ENCODE data around the gene STPG2.
A peak's percentile ranks its signal among the peaks of the same experiment; 100 is the strongest.

The STPG2 gene

DNA sequence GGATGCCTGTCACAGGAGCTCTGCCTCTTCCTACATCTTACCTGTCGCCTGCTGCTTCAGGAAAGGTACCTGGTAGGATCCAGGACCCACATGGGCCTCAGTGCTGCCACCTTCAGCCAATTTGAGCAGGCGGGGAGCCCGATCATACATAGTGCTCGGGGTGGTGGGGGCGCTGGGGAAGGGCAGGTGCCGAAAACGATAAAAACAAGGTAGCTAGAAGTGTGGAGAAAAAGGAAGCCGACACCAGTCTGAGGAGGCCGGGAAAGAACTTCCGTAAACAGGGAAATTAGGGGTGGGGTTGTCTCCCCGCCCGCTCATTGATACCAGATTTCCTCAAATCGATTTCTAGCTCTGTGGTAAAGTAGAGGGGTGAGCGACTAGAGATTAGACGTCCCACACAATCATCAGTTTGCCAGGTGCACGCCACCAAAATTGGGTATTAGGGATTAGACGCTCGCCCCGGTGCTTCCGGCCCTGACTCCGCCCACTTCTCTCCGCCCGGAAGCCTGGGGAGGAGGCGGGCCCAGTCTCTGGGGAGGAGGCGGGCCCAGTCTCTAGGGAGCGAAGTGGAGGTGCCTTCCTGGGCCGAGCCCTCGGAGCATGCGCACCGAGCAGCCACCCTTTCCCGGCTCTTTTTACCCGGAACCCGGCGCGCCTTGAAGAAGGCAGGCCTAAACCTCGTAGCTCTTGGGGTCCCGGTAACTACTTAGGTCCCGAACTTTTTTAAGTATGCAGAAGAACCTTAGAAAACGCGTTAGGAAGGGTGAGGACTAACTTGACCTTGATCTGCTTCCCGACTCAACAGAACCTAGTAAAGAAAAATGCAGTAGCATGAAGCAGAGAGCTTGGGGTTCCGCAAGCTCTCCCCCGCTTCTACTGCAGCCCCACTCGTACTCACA lies at the start of gene STPG2:
TSS of gene STPG2 (minus strand) at position 476 of the 899 bp plus-strand sequence.
- peak; percentile 56 for DNase-seq

DNA sequence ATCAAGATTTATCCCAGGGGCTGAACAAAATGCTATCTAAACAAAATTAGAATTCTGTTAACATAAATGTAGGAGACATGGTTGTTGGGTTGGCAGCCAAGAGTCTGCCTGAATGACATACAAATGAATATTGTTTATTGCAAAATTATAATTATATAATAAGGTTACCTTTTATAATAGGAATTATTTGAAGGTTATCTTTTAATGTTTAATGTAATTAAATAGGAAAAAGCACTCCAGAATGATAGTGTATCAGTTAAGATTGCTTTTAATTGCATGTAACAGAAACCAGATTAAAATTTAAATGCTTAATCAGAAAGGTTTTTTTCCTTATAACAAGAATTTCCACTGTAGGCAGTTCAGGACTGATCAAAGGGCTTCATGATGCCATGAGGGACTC lies 42.0 kb upstream of the STPG2 start:
- DNase-seq: no peak

DNA sequence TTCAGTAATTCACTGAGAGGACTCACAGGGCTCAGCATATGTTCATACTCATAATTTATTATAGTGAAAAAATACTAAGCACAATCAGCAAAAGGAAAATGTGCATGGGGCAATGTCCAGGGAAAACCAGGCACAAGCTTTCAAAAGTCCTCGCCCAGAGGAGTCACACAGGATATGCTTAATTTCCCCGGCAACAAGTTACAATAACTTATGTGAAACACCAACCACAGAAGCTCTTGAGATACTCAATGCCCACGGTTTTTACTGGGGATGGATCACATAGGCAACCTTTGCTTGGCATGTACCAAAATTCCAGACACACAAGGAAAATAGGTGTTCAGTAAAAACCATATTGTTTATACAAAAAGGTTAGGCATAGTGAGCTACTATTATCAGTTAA lies 38.5 kb upstream of the STPG2 start:
- DNase-seq: no peak

DNA sequence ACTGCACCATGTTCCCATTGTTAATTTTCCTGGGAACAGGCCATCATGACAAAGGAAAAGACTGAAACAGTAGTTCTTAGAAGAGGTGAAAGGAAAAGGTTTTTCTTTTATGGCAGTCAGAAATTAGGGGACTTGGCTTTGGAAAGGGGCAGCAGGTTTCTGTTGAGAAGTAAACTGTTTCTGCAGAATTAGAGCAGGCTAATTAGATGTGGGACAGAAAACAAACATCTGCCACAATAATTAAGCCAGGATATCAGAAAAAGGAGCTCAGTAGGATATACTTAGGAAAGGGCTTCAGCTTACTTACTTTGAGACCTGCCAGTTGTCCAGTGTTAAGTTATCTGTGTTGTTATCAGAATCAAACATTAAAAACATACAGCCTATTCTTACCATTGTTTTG lies 36.7 kb upstream of the STPG2 start:
- DNase-seq: no peak

DNA sequence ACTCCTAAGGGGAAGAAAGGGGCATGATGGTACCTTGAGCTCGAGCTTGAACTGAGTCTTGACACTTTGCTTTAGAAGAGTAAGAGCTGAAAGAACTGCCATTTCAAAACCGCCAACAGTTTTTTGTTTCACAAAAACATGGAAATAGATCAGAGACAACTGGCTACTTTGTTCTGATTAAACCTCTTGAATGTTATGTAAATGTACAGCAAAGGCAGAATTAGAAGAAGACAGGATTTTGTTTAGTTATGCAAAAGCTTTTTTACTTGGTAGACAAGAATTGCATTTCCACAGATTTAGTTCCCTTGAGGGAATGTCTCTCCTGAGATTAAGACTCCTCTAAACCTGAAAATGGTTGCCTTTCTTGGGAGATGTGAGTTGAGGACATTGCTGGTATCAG lies 33.3 kb upstream of the STPG2 start:
- DNase-seq: no peak

DNA sequence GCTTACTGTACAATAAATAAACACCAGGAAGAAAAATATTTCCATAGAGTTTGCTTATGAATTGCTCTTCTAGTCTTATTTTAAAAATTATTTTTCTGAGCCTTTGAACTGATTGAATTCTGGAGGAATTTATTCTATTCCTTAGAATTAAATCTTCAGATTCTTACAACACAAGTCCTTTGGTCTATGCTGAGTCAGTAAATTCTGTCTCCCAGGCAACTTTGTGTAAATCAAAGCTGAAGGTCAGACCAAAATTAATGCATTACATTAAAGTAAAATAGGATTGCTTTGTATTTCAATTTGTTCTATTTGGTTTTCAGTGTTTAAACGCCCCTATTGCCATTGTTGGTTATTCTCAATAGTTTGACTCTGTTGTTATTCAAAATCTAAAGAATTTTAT lies 26.8 kb upstream of the STPG2 start:
- DNase-seq: no peak

DNA sequence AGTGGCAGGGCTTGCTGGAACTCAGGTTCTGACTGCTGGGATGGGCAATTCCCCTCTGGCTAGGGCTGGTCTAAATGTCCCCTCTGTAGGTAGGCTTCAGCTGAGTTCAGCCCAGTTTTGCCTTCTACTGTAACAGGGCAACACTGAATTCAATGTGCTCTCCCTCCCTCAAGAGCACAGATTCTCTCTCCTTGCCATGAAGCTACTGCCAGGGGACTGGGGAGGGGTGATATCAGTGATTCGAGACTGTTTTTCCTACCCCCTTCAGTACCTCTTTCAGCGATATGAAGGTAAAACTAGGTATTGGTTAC lies 23.4 kb upstream of the STPG2 start:
- DNase-seq: no peak

DNA sequence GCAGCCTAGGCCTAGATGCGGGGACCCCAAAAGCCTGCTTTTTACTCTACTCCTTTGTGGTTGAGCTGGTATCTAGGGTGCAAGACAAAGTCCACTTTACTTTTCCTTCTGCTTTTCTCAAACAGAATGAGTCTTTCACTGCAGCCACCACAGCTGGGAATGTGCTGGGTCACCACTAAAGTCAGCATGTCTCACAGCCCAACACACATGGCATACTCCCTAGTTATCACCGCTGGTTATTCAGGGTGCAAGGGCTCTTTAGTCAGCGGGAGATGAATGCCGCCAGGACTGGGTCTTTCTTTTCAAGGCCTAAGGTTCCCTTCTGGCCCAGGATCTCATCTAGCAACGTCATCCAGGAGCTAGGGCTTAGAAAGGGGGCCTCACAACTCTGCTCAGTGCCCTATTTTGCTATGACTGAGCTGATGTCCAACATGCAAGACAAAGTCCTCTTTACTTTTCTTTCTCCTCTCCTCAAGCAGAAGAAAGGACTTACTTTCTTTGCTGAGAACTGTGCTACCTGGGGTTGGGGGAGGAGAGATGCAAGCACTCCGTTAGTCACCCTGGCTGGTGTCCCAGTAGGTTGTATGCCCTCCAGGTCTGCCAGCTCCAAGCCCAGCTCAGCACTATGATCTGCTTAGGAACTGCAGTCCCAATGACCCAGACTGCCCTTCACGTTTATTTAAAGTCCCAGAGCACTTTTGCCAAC lies 22.9 kb upstream of the STPG2 start:
- DNase-seq: no peak

DNA sequence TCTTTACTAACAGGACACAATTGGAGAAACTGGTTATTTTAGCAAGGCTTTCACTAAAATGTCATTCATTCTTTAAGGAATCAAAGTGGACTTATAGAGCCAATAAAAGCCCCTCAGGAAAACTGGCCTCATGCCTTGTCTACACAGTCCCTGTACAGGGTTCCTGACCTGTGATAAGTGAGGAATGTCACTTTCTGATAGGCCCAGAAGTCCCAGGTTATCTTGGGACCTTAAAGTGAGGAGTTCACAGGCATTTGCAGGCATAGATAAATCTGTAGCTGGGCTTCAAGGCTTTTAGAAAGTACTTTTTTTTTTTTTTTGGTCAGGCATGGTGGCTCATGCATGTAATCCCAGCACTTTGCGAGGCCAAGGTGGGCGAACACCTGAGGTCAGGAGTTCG lies 19.4 kb upstream of the STPG2 start:
- DNase-seq: no peak

DNA sequence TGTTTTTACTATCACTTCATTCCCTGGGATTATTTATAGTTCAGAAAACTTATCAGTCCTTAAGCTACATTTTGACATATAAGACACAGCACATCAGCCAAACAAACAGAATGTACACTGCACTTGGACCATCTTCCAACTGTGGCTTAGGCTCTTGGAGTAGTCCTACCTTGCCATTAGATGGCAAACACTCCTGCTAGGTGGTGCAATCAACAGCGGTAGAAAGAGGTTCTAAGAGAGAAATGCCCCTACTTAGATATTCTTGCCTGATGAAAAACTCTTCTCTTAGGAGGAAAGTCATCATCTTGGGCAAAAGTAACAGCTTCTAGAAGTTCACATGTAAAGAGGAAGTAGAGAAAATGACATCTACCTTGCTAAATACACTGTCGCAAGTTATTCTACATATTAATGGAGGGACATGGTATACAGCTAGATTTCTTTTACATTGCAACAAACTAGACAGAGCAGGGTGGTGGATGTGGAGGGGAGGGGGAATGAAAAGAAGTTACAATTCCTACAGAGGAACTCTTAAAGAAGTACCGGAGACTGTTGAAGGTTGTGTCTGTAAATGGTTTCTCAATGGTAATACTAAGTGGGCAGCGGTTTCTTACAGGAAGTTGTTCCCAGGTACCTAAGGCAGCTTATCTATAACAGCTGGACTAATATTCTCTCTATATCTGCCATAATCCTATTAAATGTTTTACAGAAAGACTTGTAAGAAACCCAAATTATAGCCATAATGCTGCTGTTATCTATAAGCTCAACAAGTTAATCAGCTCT lies 8.1 kb upstream of the STPG2 start:
- no peak for DNase-seq

DNA sequence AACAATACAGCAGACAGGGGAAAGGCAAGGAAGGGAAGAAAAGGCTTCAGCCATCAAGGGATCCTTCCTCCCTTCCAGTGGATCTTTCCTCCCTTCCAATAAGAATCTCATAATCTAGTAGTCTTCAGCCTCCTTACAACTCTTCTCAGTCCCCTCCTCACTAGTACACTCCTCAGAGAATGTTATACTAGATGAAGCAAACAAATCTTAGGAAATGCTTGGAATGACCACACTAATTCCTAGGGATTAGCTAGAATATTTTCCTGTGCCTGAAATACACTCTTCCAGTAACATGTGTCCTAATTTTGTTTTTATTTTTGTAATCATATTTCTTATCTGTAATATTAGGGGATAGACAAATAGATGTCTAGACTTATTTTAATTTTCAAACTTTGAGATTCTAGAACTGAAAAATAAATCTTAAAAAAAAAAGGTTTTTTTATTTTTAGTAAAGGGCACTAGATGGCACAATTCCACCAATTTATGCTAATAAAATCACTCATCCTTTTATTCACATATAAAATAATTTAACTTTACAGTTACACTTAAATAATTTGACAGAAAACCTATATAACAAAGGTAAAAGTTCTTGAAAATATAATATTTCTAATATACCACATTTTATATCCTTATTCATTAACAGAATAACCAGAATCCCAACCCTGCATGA lies 7.0 kb upstream of the STPG2 start:
- DNase-seq: no peak

DNA sequence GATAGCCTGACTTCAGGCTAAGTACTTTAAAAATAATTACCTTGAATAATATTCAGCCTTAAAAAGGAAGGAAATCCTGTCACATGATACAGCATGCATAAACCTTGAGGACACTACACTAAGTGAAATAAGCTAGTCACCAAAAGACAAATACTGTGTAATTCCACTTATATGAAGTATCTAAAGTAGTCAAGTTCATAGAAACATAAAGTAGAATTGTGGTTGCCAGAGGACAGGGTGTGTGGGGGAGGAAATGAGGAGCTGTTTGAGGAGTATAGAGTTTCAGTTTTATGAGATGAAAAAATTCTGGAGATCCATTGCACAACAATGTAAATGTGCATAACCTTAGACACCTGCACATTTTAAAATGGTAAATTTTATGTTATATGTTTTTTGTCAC lies 5.6 kb upstream of the STPG2 start:
- no peak for DNase-seq

DNA sequence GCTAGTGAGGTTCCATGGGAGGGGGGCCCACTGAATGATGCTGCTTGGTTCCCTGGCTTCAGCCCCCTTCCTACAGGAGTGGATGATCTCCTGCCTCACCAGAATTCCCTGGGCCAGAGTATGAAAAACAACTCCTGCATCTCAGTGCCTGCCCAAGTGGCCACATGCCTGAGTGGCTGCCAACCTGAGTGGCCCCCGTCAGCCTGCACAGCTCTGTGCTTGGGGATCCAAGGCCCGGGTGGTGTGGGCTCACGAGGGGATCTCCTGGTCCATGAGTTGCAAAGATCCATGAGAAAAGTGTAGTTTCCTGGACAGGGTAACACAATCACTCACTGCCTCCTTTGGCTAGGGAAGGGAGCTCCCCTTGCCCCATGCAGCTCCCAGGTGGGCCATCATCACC lies 17.1 kb downstream of the STPG2 start:
- no peak for DNase-seq

DNA sequence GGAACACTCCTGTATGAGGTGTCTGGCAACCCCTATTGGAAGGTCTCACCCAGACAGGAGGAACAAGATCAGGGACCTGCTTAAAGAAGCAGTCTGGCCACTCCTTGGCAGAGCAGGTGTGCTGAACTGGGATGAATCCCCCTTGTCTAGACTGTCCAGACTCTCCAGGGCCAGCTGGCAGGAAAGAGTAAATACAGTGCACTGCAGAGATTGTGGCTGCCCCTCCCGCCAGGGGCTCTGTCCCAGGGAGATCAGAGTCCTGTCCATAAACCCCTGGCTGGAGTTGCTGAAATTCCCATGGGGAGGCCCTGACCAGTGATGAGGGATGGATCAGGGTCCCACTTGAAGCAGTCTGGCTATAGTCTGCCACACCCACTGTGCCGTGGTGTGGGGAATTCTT lies 17.7 kb downstream of the STPG2 start:
- no peak for DNase-seq

DNA sequence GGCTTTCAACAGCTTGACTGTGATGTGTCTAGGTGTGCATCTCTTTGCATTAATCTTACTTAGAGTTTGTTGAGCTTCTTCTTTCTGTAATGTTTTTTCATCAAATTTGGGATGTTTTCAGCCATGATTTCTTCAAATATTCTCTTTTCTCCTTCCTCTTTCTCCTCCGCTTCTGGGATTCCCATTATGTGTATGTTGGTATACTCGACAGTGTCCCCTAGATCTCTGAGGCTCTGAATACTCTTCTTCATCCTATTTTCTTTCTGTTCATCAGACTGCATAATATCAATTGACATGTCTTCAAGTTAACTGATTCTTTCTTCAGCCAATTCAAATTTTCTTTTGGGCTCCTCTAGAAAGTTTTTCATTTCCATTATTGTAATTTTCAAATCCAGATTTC lies 25.9 kb downstream of the STPG2 start:
- DNase-seq: no peak

DNA sequence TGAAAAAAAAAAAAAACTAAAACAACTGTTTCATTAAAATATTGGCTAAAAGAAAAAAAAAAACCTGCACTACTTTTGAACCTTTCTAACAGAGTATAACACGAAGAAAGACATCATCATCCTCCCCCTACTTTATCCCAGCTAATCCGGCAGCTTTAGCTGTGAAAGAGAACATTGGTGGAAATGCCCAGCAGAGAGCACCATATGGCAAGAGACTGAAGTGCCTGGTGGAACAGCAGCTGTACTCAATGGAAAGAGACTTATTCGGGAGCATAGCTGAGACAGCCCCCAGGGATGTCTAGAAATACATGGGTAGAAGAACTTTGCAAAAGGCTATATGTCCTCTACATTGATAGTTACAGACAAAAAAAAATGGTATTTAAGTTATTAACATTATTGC lies 30.3 kb downstream of the STPG2 start:
- no peak for DNase-seq

DNA sequence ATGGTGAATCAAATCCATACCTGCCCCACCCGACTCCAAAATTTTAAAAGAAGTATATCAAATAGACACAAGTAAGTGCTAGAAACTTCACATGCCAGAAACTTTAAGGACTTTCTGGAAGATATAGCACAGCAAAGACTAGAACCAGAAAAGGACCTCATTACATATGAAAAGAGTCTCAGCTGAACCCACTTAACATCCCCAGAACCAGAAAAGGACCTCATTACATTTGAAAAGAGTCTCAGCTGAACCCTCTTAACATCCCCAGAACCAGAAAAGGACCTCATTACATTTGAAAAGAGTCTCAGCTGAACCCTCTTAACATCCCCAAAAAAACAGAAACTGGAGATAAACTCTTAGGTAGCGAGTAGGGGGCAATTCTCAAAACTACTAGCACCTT lies 32.3 kb downstream of the STPG2 start:
- DNase-seq: no peak

DNA sequence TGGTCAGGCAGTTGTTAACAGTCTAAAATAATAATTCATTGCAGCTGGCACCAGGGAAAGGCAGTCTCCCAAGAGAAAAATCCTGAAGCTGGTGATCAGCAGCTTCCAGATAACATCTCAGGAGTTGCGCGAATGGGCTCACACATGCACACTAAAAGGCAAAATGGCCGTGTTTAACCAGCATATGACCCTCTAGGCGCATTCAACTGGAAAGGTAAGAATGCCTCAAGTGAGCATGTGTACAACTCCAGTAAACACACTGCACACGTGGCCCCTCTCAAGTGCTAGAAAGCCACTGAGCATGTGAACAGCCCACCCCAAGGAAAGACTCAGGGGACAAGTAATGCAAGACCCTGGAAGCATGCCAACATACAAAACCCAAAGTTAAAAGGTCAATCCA lies 33.1 kb downstream of the STPG2 start:
- DNase-seq: no peak

DNA sequence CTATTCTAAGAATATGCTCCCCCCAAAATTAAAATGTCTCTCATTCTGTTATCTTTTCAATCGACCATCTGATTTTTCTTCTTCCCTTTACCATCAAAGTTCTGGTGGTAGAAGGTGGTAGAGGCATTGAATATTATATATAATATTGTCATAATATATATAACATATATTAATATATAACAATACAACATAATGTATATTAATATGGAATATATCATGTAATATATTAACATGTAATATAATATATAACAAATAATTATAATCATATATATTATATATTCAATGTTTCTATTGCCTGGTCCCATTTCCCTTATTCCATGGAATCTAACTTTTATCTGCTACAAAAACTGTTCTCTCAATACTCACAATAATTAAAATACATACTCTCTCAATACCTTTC lies 40.6 kb downstream of the STPG2 start:
- no peak for DNase-seq

DNA sequence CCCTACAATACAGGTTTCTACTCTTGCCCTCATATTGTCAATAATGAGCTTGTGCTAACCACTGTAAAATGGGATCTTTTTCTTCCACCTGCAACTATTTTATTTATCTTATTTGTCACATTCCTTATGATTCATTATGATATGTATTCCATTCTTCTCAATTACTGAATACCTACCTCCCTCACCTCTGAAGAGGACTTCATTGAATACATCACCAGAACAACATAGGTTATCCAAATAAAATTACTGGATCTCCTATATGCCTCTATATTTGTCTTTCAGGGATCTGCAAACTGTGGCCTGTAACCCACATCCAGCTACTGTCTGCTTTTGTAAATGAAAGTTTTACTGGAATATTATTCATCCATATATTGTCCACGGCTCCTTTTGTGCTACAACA lies 41.3 kb downstream of the STPG2 start:
- DNase-seq: no peak

DNA sequence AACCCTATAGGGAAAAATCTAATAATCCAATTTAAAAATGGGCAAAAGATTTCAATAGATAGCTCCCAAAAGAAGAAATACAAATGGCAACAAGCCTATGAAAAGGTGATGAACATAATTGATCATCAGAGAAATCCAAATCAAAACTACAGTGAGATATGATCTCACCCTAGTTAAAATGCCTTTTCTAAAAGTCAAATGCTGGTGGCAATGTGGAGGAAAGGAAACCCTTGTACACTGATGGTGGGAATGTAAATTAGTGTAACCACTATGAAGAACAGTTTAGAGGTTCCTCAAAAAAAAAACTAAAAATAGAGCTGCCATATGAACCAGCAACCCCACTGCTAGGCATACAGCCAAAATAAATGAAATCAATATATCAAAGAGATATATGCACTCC lies 44.5 kb downstream of the STPG2 start:
- no peak for DNase-seq

DNA sequence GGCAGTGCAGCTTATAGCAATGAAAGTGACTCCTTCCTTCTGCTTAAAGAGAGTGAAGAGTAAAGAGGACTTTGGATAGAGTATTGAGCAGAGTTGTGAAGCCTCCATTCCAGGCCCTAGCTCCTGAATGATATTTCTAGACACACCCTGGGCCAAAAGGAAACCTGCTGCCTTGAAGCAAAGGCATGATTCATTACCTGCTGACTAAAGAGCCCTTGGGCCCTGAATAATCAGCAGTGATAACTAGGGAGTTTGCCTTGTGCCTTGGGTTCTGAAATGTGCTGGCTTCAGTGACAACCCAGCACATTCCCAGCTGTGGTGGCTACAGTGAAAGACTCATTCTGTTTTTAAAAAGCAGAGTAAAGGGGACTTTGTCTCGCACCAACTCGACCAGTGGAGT lies 49.2 kb downstream of the STPG2 start:
- DNase-seq: no peak

DNA sequence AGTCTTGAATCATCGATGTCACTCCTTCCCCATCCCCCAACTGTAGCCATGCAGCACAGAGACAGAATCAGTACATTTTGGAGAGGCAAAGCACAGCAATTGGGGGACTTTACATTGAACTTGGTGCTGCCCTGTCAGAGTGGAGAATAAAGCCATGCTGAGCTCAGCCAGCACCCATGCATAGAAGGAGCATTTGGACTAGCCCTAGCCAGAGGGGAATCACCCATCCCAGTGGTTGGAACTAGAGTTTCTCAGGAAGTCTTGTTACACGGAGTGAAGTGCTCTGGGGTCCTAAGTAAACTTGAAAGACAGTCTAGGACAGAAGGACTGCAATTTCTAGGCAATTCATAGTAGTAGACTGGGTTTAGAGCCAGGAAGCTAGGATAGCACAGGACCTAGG lies 49.6 kb downstream of the STPG2 start:
- DNase-seq: no peak

All from NCI-H2107 (cell line).